Forelimb muscle (tissue), 1 donor: Measurements from ENCODE around the gene TXNIP. TPM values are rescaled to one million over a fixed set of nuclear protein-coding genes. Genes with fewer than 3 reads are reported as not detected.
A peak's percentile ranks its signal among the peaks of the same experiment; 100 is the strongest.

Source experiments
- DNase-seq: peaks from one replicate; pipeline ENCODE4 v3.0.0-alpha.2; 2013; ENCODE audit warnings: low read depth
- polyA plus RNA-seq: library from polyadenylated mRNA; unstranded; fragments of 120-200 nt; gene quantifications from one replicate; pipeline ENCODE4 v1.2.1, GENCODE V29; 2013; ENCODE audit not compliant: insufficient read length

The TXNIP gene
- polyA plus RNA-seq, 1 donor, result 238 TPM

DNA sequence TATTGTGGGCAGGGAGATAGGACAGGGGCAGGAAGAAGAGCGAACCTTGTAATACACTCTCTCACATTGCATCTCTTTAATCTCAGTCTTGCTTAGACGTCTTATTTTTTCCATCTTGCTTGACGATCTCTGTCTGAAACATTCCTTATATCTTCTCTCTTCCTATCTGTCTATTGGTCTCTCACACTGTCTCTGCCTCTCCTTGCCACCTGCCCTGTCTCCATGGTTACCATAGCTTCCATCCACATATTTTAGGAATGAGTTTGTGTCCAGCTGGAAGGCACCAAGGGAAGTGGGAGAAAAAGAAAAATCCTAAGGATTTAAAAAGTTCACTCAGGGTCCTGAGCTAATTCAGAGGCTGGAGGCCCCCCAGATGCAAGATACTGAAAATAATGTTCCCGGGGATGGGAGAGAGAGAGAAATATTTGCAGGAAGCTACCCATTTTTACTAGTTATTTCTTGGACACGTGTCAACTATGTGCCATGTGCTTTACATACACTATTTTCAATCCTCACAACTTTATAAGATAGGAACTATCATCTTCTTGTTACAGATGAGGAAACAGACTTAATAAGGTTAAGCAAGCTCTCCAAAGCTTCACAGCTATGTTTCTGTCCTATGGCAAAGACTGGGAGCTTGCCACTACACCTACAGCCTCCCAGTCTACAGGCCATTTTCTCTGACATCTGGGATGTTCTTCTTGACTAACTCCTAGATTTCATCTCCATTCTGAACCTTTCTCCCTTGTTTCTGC, 32.9 kb downstream of the TXNIP start:
- DNase-seq, result no peak

- no peak for DNase-seq
These were observed 33.9 kb downstream of the TXNIP start for GRCh38 chr1:145962157-145963102.

DNA sequence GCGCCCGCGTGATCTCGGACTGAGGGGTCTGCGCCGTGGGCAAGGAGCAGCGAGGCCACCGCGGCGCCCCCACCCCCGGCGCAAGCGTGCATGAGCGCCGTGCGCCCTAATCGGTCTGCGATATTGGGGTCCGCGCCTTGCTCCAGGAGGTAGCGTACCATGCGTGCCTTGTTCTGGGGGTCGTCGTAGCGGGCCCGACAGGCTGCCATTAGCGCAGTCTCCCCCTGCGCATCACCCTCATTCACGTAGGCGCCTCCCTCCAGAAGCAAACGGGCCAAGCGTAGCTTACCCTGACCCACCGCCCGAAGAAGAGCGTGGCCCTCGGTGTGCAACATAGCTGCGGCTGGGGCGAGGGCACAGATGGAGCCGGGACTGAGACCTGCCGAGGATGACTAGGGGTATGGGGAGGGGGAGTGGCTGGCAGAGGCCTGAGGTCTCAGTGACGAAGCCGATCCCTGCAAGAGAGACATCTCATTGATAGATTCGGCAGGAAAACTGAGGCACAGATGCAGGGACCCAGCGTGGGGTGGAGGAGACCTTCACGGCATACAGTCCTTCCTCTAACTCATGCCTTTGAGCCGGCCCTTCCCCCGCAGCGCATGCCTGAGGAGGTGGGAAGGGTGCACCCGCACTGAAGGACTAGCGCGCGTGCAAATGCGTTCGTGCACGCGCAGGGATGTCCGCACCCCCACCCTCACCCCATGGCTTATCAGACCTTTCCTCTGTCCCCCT, 34.8 kb downstream of the TXNIP start:
- no peak for DNase-seq

- no peak for DNase-seq
These were observed 35.3 kb downstream of the TXNIP start for GRCh38 chr1:145961109-145961424.

DNA sequence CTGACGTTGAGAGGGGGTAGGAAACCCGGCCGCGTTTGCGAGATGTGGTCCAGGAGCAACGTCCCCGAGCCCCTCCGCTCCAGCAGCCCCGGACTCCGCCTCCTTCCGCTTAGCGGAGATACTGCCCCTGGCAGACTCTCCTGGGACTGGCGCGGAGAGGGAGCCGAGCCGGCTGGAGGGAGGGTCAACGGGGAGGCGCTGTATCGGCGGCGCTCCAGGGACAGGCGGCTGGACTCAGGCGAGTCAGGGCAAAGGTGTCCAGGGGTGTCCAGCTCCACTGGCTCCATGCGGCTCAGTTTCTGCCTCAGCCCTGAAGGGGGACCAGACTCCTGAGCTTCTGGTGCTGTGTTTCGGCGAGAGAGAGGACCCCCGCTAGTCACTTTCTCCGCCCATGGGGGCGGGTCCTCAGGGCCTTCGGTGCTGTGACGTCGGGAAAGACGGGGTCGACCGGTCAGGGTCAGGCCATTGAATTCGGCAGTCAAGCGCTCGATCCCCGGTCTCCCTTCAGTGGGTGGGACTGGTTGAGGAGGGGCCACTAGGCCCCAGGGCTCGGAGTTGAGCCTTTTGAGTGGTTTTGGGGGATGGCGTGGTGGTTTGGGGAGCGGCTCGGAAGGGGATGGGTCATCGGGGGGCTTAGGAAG, 35.8 kb downstream of the TXNIP start:
- no peak for DNase-seq

DNA sequence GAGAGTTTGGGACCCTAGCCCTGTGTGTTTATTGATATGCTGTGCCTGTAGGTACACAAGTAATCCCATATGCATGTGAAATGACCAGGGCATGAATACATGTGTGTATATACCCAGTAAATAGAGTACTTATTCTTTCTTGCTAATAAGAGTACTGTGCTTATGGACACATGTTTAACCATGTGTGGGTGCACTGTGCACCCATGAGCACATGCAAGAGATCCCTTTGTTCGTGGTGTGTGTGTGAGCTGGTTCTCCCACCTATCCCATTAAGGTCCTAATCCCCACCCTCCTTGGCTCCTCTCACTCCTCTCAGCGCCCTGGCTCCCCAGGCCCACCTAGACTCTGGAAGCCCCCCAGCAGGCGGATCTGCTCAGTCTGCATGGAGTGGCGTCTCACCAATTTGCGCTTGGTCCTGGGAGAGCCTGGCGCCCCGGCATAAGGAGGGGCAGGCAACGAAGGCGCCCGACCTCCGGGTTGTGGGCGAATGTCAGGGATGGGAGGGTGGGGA, 36.4 kb downstream of the TXNIP start:
- no peak for DNase-seq

DNA sequence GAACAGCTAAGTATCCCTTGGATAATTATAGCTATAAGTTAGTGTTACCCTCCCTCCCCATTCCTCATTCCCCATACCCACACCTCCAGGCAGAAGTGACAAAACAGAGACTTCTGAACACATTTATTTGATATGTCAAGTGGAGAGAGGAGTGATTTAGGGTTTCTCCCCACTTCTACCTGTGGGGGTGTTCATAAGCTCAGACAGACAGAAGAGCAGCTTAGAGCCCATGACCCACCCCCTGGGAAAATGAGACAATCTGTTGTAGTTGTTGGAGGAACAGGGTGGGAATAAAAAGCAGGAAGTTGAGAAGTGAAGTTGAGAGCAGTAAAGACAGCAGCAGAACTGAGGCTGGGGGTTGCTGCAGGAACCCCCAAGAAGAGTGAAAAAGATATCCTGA, 37.0 kb downstream of the TXNIP start:
- DNase-seq, result no peak

GRCh38 chr1:145958734-145959133, 37.6 kb downstream of the TXNIP start:
- no peak for DNase-seq

DNA sequence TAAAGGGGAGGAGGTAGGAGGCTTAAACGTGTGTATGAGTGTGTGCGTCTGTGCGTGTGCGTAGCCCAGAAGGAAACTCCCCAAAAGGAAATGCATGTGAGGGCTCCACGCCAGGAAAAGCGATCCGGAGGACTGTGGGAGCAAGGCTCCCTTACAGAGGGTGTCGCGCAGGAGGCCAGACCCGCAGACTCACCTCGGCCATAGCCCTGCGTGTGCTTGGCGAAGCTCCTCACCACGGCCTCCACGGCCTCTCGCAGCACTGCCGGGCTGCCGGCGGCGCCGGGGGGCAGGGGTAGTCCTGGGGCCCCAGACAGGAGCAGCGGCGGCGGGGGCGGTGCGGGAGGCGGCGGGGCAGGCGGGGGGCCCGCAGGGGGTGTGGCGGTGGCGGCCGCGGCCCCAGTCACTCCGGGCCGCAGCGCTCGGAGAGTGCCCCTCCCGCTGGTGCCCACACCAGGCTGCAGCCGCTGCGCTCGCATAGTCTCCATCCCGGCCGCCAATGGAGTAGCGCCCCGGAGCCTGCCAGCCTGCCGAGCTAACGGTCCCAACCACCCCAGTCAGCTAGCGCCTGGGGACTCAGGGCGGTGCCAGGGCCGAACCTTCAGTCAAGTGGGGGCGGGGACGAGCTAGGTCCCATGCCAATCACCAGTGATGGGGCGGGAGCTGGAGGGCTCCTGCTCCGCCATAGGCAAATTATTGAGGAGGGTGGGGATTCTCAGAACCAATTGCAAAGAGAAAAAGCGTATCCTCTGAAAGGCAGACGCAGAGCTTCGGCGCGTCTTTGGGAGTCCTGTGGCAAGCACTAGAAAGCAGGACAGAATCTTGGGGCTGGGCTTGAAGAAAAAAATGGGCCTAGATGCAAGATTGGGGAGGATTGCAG, 38.7 kb downstream of the TXNIP start, which contains the start of gene LIX1L:
Gene LIX1L (minus strand): TSS at position 575 of the 877 bp plus-strand sequence. CDS start 90 bp downstream, at position 485.
- DNase-seq, result peak; percentile 91

- DNase-seq, result peak; percentile 44
These were observed 39.5 kb downstream of the TXNIP start for GRCh38 chr1:145956781-145957442.

- DNase-seq, result no peak
These were observed 40.0 kb downstream of the TXNIP start for GRCh38 chr1:145956361-145956760.

DNA sequence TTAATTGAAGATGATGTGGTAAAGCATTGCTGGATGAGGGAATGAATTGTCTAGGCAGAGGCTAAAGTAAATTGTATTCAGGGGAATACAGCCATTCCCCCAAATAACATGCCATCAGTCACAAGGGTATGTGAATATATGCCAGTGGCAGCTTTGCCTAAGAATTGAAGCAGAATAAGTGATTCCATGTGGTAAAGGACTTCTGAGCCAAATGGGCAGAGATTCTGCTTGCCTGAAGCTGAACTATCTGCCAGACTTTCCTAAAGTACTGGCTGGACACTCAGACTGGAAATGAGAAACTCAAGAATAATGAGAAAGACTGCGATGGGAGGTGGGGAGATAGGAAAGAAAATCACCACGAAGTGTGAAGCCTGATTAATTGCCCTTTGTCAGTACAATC, 40.9 kb downstream of the TXNIP start:
- DNase-seq, result no peak

GRCh38 chr1:145953861-145954260, 42.5 kb downstream of the TXNIP start:
- no peak for DNase-seq

DNA sequence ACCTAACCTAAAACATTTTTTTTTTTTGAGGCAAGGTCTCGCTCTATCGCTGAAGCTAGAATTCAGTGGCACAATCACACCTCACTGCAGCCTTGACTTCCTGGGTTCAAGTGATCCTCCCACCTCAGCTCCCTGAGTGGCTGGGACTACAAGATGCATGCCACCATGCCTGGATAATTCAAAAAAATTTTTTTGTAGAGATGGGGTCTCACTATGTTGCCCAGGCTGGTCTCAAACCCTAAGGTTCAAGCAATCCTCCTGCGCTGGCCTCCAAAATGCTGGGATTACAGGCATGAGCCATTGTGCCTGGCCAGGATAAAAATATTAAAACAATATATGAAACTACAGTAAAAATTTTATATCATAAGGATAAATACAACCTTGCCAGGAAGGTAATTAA, 43.5 kb downstream of the TXNIP start:
- no peak for DNase-seq

DNA sequence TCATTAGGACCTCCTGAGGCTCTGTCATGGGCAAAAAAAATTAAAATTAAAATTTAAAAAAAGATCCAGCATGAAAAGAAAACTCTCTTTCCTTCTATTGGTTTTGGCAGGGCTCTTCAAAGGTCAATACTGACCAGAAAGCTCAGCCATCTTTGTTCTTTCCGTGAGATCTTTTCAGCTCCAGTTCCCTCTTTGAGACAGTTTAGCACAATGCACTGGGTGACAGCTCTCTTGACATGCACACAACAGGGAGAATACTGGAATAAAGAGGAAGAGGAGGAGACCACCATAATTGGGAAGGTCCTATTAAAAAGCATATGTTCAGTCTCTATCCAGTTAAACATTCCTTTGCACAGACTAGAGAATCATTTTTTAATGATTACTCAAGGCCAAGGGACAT, 44.9 kb downstream of the TXNIP start:
- DNase-seq, result no peak

GRCh38 chr1:145949219-145949618, 47.2 kb downstream of the TXNIP start:
- no peak for DNase-seq

DNA sequence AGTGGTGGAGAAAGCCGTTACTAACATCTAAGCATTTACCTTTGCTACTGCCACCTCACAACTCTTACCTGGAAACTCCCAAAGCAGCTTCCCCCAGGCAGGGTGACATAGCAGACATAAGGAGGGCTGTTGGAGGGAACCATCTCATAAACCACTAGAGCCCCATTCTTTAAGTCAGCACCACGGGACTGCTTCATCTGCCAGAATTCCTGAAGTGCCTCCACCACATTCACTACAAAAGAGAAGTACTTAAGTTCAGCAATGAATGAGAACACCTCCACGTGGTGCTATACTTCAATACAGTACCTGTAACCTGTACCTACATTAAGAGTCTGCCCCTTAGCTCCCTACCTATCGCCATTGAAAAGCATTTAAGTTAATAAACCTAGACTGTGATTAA, 48.8 kb downstream of the TXNIP start:
- DNase-seq, result no peak

DNA sequence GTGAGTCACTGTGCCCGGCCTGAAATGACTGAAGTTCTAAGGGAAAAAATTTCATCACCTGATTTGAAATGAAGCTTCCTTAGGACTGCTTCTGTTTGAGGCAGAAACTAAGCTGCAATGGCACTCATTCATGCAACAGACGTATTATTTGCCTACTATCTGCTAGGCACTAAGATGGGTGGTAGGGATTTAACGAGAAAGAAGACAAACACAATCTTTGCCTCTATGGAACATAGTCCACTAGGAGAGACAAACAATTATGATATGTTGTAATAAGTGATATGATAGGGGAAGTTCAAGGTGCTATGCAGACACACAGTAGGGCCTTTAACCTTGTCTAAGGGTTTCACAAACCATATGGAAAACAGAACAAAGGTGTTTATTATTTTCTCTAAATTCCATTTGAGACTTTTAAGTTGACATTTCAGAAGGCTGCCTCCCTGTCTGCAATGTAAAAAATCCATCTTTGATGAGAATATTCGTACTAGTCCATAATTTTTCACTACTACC, 49.8 kb downstream of the TXNIP start:
- DNase-seq, result no peak

DNA sequence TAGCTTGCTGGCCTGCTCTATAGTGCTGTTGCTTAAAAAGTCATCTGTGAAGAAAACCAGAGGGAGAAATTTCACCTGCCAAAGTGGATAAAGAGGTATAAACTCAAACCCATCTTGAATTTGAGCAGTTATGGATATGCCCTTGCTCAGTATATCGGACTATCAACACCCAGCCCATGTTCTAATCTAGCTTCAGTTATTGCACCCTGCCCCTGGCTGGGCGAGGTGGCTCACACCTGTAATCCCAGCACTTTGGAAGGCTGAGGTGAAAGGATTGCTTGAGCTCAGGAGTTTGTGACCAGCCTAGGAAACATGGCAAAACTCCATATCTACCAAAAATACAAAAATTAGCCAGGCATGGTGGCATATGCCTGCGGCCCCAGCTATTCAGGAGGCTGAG, 51.8 kb downstream of the TXNIP start:
- no peak for DNase-seq

- no peak for DNase-seq
These were observed 53.5 kb downstream of the TXNIP start for GRCh38 chr1:145942871-145943270.
